Liver (tissue), 9 donors: ENCODE measurements around the gene CMTM8. TPM values are rescaled to one million over a fixed set of nuclear protein-coding genes. Genes with fewer than 3 reads are reported as not detected.

ENCODE experiments used
- DNase-seq: peaks from one replicate; pipeline ENCODE4 v3.0.0-alpha.2; 2017; ENCODE audit warnings: low spot score
- H3K27ac ChIP-seq, 2 donors: one replicate each; pipeline ENCODE4 v1.7.0; 2013; ENCODE audit warnings: inconsistent platforms in 2 of 2, low read length in 2 of 2, control low read depth in 1 of 2, low read depth in 1 of 2, mild to moderate bottlenecking in 1 of 2
- H3K27me3 ChIP-seq, 4 donors: one replicate each; pipeline versions ENCODE4 v1.6.1 to v1.7.0; 2013; ENCODE audit warnings: low read length in 3 of 4, inconsistent platforms in 1 of 4, mild to moderate bottlenecking in 1 of 4, moderate library complexity in 1 of 4; ENCODE audit not compliant: control insufficient read depth in 4 of 4, insufficient read depth in 4 of 4
- H3K36me3 ChIP-seq, 4 donors: one replicate each; pipeline versions ENCODE4 v1.6.1 to v1.7.0; 2013; ENCODE audit warnings: low read length in 3 of 4, mild to moderate bottlenecking in 3 of 4, low read depth in 1 of 4, moderate library complexity in 1 of 4; ENCODE audit not compliant: control insufficient read depth in 4 of 4, insufficient read depth in 3 of 4
- H3K4me1 ChIP-seq, 4 donors: one replicate each; pipeline versions ENCODE4 v1.6.1 to v1.7.0; 2013; ENCODE audit warnings: low read length in 3 of 4, mild to moderate bottlenecking in 3 of 4, moderate library complexity in 1 of 4; ENCODE audit not compliant: control insufficient read depth in 4 of 4, insufficient read depth in 4 of 4
- H3K4me3 ChIP-seq, 3 donors: one replicate each; pipeline versions ENCODE4 v1.6.1 to v1.7.0; 2013; ENCODE audit warnings: low read length in 3 of 3, control low read depth in 1 of 3, low read depth in 1 of 3, mild to moderate bottlenecking in 1 of 3
- H3K9ac ChIP-seq, 2 donors: one replicate each; pipeline ENCODE4 v1.7.0; 2013; ENCODE audit warnings: low read length in 2 of 2, mild to moderate bottlenecking in 2 of 2, moderate library complexity in 2 of 2, control low read depth in 1 of 2, low read depth in 1 of 2
- H3K9me3 ChIP-seq, 4 donors: one replicate each; pipeline versions ENCODE4 v1.6.1 to v1.7.0; 2013; ENCODE audit warnings: low read length in 3 of 4; ENCODE audit not compliant: control insufficient read depth in 4 of 4
- CTCF ChIP-seq: fragments of 150-350 bp; IDR thresholded peaks from 2 replicates; pipeline ENCODE4 v1.5.1; 2017; ENCODE audit warnings: improper control_type of control experiment, low read depth, low read length; ENCODE audit not compliant: missing input control
- FOXA1 ChIP-seq: IDR thresholded peaks from 2 replicates; pipeline ENCODE4 v1.6.1; 2016; ENCODE audit warnings: antibody characterized with exemption
- FOXA2 ChIP-seq: IDR thresholded peaks from 2 replicates; pipeline ENCODE4 v1.6.1; 2016; ENCODE audit warnings: antibody characterized with exemption
- GABPA ChIP-seq, 2 donors: IDR thresholded peaks in 1 of 2; conservative IDR thresholded peaks in 1 of 2; 2 replicates each; pipeline ENCODE4 v1.6.1; 2016; ENCODE audit warnings: antibody characterized with exemption in 2 of 2, mild to moderate bottlenecking in 1 of 2, moderate library complexity in 1 of 2
- HNF4A ChIP-seq, 2 donors: conservative IDR thresholded peaks; 2 replicates each; pipeline ENCODE4 v1.6.1; 2016; ENCODE audit warnings: antibody characterized with exemption in 2 of 2, mild to moderate bottlenecking in 2 of 2
- JUND ChIP-seq, 2 donors: IDR thresholded peaks; 2 replicates each; pipeline ENCODE4 v1.6.1; 2016; ENCODE audit warnings: antibody characterized with exemption in 2 of 2
- NR2F2 ChIP-seq: IDR thresholded peaks from 2 replicates; pipeline ENCODE4 v1.6.1; 2016; ENCODE audit warnings: antibody characterized with exemption
- RAD21 ChIP-seq, 2 donors: IDR thresholded peaks; 2 replicates each; pipeline ENCODE4 v1.6.1; 2016; ENCODE audit warnings: antibody characterized with exemption in 2 of 2, mild to moderate bottlenecking in 2 of 2
- REST ChIP-seq: IDR thresholded peaks from 2 replicates; pipeline ENCODE4 v1.6.1; 2016; ENCODE audit warnings: antibody characterized with exemption, mild to moderate bottlenecking
- RXRA ChIP-seq, 2 donors: IDR thresholded peaks; 2 replicates each; pipeline ENCODE4 v1.6.1; 2017 to 2018; ENCODE audit warnings: antibody characterized with exemption in 2 of 2, mild to moderate bottlenecking in 1 of 2
- TAF1 ChIP-seq: conservative IDR thresholded peaks from 2 replicates; pipeline ENCODE4 v1.6.1; 2016; ENCODE audit warnings: antibody characterized with exemption, mild to moderate bottlenecking
- ZBTB33 ChIP-seq: IDR thresholded peaks from 2 replicates; pipeline ENCODE4 v1.6.1; 2016; ENCODE audit warnings: antibody characterized with exemption
- WGBS: extraction: QIAGEN DNeasy Blood & Tissue Kit; methylation state at CpG from one replicate; pipeline ENCODE4 v1.1.7; 2013; 5-methylcytosine and 5-hydroxymethylcytosine counted together
- polyA plus RNA-seq, 2 donors: library from polyadenylated mRNA; stranded (reverse) in 1 of 2; unstranded in 1 of 2; fragments of 200-250 nt in 1 of 2; fragments of >200 nt in 1 of 2; fragmentation: Nextera tagmentation in 1 of 2; extraction: Ambion mirVana in 1 of 2; gene quantifications; one replicate each; pipeline versions ENCODE4 v1.2.1 to v1.2.3, GENCODE V29; 2013 to 2015
- total RNA-seq, 2 donors: library from RNA; depleted of rRNA; stranded (reverse); fragments of >200 nt; gene quantifications; one replicate each; pipeline ENCODE4 v1.2.3, GENCODE V29; 2014
- donor health status: healthy.
- donor health status: healthy.
- donor health status: healthy.
- donor health status: healthy.
- donor health status: healthy.

CMTM8 gene
- total and polyA plus RNA-seq, 4 donors: 4.3 to 44.6 (median 12.5) TPM

- no peak overlapping the region for H3K9ac ChIP-seq
- WGBS: 80% methylated on average over 5 of the region's 5 CpGs
- no peak for DNase-seq
- no peak overlapping the region for H3K27ac ChIP-seq
- TF ChIP-seq ZBTB33: no peak
- no peak for TF ChIP-seq REST
- no peak for TF ChIP-seq HNF4A (conservative IDR thresholded peaks at IDR 0.05)
- TF ChIP-seq FOXA1: no peak
- TF ChIP-seq FOXA2: no peak
- TF ChIP-seq CTCF: no peak
- TF ChIP-seq GABPA (IDR thresholded peaks at IDR 0.05 in 1 of 2, conservative IDR thresholded peaks at IDR 0.05 in 1 of 2): no peak
- TF ChIP-seq TAF1: no peak
- no peak for TF ChIP-seq RAD21 (IDR thresholded peaks at IDR 0.05)
- no peak for TF ChIP-seq RXRA (IDR thresholded peaks at IDR 0.05)
- TF ChIP-seq JUND (IDR thresholded peaks at IDR 0.05): no peak
- H3K9me3 ChIP-seq: no peaks in the 10 kb centered on the region
- no peak overlapping the region for H3K4me3 ChIP-seq
- H3K4me1 ChIP-seq: peaks cover 2 to 18% (median 8%) of the 10 kb centered on the region in 4 donors
- peaks cover 0 to 1% (median 0%) of the 10 kb centered on the region in 4 donors for H3K36me3 ChIP-seq
- no peaks in the 10 kb centered on the region for H3K27me3 ChIP-seq
Observed at GRCh38 chr3:32288819-32289218, 50.3 kb downstream of the CMTM8 start.

GRCh38 chr3:32290619-32291018 lies 52.1 kb downstream of the CMTM8 start:
- Histone ChIP-seq H3K27ac (no peak overlapping the region), H3K9ac (no peak overlapping the region), H3K4me3 (no peak overlapping the region), H3K27me3 (no peaks in the 10 kb centered on the region), H3K9me3 (no peaks in the 10 kb centered on the region), H3K4me1 (peaks cover 0 to 15% (median 6%) of the 10 kb centered on the region in 4 donors), H3K36me3 (peaks cover 0 to 1% (median 0%) of the 10 kb centered on the region in 4 donors)
- TF ChIP-seq RAD21 (IDR thresholded peaks at IDR 0.05) (no peak), NR2F2 (no peak)
- no peak for DNase-seq
- 87% methylated on average over 3 of the region's 3 CpGs for WGBS
